ENCODE results near the gene CCDC83. TPM values are rescaled to one million over a fixed set of nuclear protein-coding genes. Genes with fewer than 3 reads are reported as not detected.
"Not testable (repeated sequence)": the region's sequence is repeated elsewhere in the genome, so short reads cannot be mapped to it uniquely, and the experiment has no call there.

Gene CCDC83
- total and polyA plus RNA-seq, 11 donors, result not detected

GRCh38 chr11:85835263-85835662 lies 19.9 kb upstream of the CCDC83 start:
- DNase-seq, result no peak
- Histone ChIP-seq H3K27me3 (no peaks in the 10 kb centered on the region), H3K4me3 (no peak overlapping the region), H3K4me1 (no peaks in the 10 kb centered on the region), H3K9me3 (peaks cover 0 to 14% (median 0%) of the 10 kb centered on the region in 12 donors), H3K36me3 (no peaks in the 10 kb centered on the region), H3K27ac (no peak overlapping the region)
- intact Hi-C loops (cut with DNase I), result no loop called here
- TF ChIP-seq POLR2A (IDR thresholded peaks at IDR 0.05) (no peak), CTCF (IDR thresholded peaks at IDR 0.05) (no peak)
- WGBS, 4 donors, result 90 to 96% (median 92%) methylated on average over 1 of the region's 1 CpG
- no peak for ATAC-seq

GRCh38 chr11:85835729-85836128 lies 19.5 kb upstream of the CCDC83 start:
- H3K4me1 ChIP-seq, result no peaks in the 10 kb centered on the region
- no peak for TF ChIP-seq CTCF (IDR thresholded peaks at IDR 0.05)
- no peak for TF ChIP-seq POLR2A (IDR thresholded peaks at IDR 0.05)
- peaks cover 0 to 14% (median 0%) of the 10 kb centered on the region in 12 donors for H3K9me3 ChIP-seq
- H3K27me3 ChIP-seq, result no peaks in the 10 kb centered on the region
- DNase-seq (no peak), ATAC-seq (no peak)
- H3K4me3 ChIP-seq, result no peak overlapping the region
- H3K36me3 ChIP-seq, result no peaks in the 10 kb centered on the region
- intact Hi-C loops (cut with DNase I), result no loop called here
- H3K27ac ChIP-seq, result no peak overlapping the region
- 64 to 71% (median 69%) methylated on average over 3 of the region's 3 CpGs for WGBS, 4 donors

GRCh38 chr11:85840932-85841331 lies 14.3 kb upstream of the CCDC83 start:
- H3K9me3 ChIP-seq; H3K36me3 ChIP-seq; DNase-seq; H3K4me1 ChIP-seq; H3K4me3 ChIP-seq; H3K27ac ChIP-seq; ATAC-seq; H3K27me3 ChIP-seq; intact Hi-C loops (cut with DNase I): not testable (repeated sequence)

- H3K4me1 ChIP-seq, result no peaks in the 10 kb centered on the region
- intact Hi-C loops (cut with DNase I), result no loop called here
- TF ChIP-seq POLR2A (IDR thresholded peaks at IDR 0.05) (no peak), CTCF (IDR thresholded peaks at IDR 0.05) (no peak)
- ATAC-seq, result no peak
- no peaks in the 10 kb centered on the region for H3K27me3 ChIP-seq
- H3K9me3 ChIP-seq, result peaks cover 0 to 6% (median 0%) of the 10 kb centered on the region in 12 donors
- H3K4me3 ChIP-seq, result no peak overlapping the region
- DNase-seq, result no peak
- no peak overlapping the region for H3K27ac ChIP-seq
- WGBS, 4 donors, result 93 to 99% (median 95%) methylated on average over 3 of the region's 3 CpGs
- H3K36me3 ChIP-seq, result no peaks in the 10 kb centered on the region
Observed at GRCh38 chr11:85843929-85844328, 11.3 kb upstream of the CCDC83 start.

- Histone ChIP-seq H3K27me3 (no peaks in the 10 kb centered on the region), H3K36me3 (no peaks in the 10 kb centered on the region), H3K27ac (no peak overlapping the region), H3K4me1 (no peaks in the 10 kb centered on the region), H3K9me3 (peaks cover 0 to 6% (median 0%) of the 10 kb centered on the region in 12 donors), H3K4me3 (no peak overlapping the region)
- ATAC-seq (peak in 1 of 4 donors; percentile 12), DNase-seq (no peak)
- TF ChIP-seq POLR2A (IDR thresholded peaks at IDR 0.05) (no peak), CTCF (IDR thresholded peaks at IDR 0.05) (no peak)
- intact Hi-C loops (cut with DNase I), result no loop called here
- 56 to 66% (median 61%) methylated on average over 2 of the region's 2 CpGs for WGBS, 4 donors
Observed at GRCh38 chr11:85844439-85845123, 10.6 kb upstream of the CCDC83 start.

All from heart left ventricle (tissue), 16 donors.